ENCODE measurements around the gene CHAD.
"Not testable (repeated sequence)": the region's sequence is repeated elsewhere in the genome, so short reads cannot be mapped to it uniquely, and the experiment has no call there.

The CHAD gene

GRCh38 chr17:50423553-50424159 lies 45.0 kb downstream of the CHAD start:
- Histone ChIP-seq H3K4me3 (no peak overlapping the region), H3K4me1 (peaks cover 0 to 38% (median 20%) of the 10 kb centered on the region in 4 donors), H3K36me3 (no peaks in the 10 kb centered on the region), H3K27ac (no peak overlapping the region), H3K9me3 (no peaks in the 10 kb centered on the region), H3K27me3 (no peaks in the 10 kb centered on the region)
- intact Hi-C loops (cut with DNase I; ENCODE audit: low total_unique reads), result no loop called here
- no peak for TF ChIP-seq CTCF (IDR thresholded peaks at IDR 0.05)
- DNase-seq, result peak; percentile 37 to 69

GRCh38 chr17:50422738-50423137 lies 45.9 kb downstream of the CHAD start:
- DNase-seq, result no peak
- no peaks in the 10 kb centered on the region for H3K27me3 ChIP-seq
- no peaks in the 10 kb centered on the region for H3K9me3 ChIP-seq
- no peak overlapping the region for H3K27ac ChIP-seq
- H3K36me3 ChIP-seq, result no peaks in the 10 kb centered on the region
- intact Hi-C loops (cut with DNase I; ENCODE audit: low total_unique reads), result no loop called here
- TF ChIP-seq CTCF (IDR thresholded peaks at IDR 0.05), result no peak
- peaks cover 0 to 38% (median 18%) of the 10 kb centered on the region in 4 donors for H3K4me1 ChIP-seq
- H3K4me3 ChIP-seq, result no peak overlapping the region

GRCh38 chr17:50421308-50422051 lies 47.2 kb downstream of the CHAD start:
- TF ChIP-seq CTCF (IDR thresholded peaks at IDR 0.05), result no peak
- H3K4me1 ChIP-seq, result peaks cover 0 to 26% (median 9%) of the 10 kb centered on the region in 4 donors
- peak overlapping the region in 1 of 2 donors; percentile 10 for H3K4me3 ChIP-seq
- no peaks in the 10 kb centered on the region for H3K36me3 ChIP-seq
- H3K27ac ChIP-seq, result peak overlapping the region; percentile 11 to 21
- H3K9me3 ChIP-seq, result no peaks in the 10 kb centered on the region
- no peak for DNase-seq
- no peaks in the 10 kb centered on the region for H3K27me3 ChIP-seq
- intact Hi-C loops (cut with DNase I; ENCODE audit: low total_unique reads), result no loop called here

- no peaks in the 10 kb centered on the region for H3K27me3 ChIP-seq
- no peak overlapping the region for H3K4me3 ChIP-seq
- no peak for DNase-seq
- H3K36me3 ChIP-seq, result no peaks in the 10 kb centered on the region
- TF ChIP-seq CTCF (IDR thresholded peaks at IDR 0.05), result no peak
- intact Hi-C loops (cut with DNase I; ENCODE audit: low total_unique reads), result no loop called here
- H3K9me3 ChIP-seq, result no peaks in the 10 kb centered on the region
- peak overlapping the region in 1 of 2 donors; percentile 21 for H3K27ac ChIP-seq
- peaks cover 0 to 17% (median 7%) of the 10 kb centered on the region in 4 donors for H3K4me1 ChIP-seq
These were observed 48.1 kb downstream of the CHAD start for GRCh38 chr17:50420419-50421112.

- H3K27me3 ChIP-seq; H3K9me3 ChIP-seq; H3K27ac ChIP-seq; H3K36me3 ChIP-seq; DNase-seq; H3K4me1 ChIP-seq; H3K4me3 ChIP-seq; intact Hi-C loops (cut with DNase I; ENCODE audit: low total_unique reads): not testable (repeated sequence)
These were observed 49.1 kb downstream of the CHAD start for GRCh38 chr17:50419577-50419976.

- intact Hi-C loops (cut with DNase I; ENCODE audit: low total_unique reads), result no loop called here
- Histone ChIP-seq H3K27me3 (no peaks in the 10 kb centered on the region), H3K36me3 (no peaks in the 10 kb centered on the region), H3K4me1 (no peaks in the 10 kb centered on the region), H3K4me3 (no peak overlapping the region), H3K27ac (no peak overlapping the region), H3K9me3 (no peaks in the 10 kb centered on the region)
- TF ChIP-seq CTCF (IDR thresholded peaks at IDR 0.05), result no peak
- DNase-seq, result no peak
These were observed 53.9 kb downstream of the CHAD start for GRCh38 chr17:50414808-50415207.

Measured in tibial artery (tissue), 4 donors.